HG03442 (cell line): ENCODE data around the gene HIVEP3.

ENCODE experiments used
- ATAC-seq: cut with Tn5 transposase; IDR thresholded peaks from one replicate; pipeline ENCODE4 v1.9.1; 2021; ENCODE audit warnings: mild to moderate bottlenecking, moderate library complexity; ENCODE audit not compliant: unreplicated experiment

HIVEP3 gene

DNA sequence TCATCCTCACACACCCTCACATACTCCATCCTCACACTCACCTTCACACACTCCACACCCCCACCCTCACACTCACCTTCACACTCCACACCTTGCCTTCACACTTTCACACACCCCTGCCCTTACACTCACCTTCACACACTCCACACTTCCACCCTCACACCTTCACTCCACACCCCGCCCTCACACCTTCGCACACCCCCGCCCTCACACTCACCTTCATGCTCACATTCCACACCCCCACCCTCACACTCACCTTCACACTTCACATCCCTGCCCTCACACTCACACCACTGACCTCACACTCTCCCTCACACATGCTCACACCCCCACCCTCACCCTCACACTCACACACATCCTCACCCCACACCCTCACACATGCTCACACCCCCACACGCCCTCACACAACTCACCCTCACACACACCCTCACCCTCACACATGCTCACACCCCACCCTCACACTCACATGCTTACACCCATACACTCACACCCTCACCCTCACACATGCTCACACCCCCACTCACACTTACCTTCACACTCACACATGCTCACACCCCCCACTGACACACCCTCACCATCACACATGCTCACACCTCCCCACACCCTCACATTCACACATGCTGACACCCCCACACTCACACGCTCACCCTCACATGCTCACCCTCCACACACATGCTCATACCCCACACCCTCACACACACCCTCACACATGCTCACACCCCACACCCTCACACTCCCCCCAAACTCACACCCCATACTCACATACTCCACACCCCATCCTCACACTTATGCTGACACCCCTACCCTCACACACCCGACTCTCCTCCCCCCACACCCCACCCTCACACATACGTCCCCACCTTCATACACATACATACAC is 389.8 kb downstream of the HIVEP3 start:
- no peak for ATAC-seq

DNA sequence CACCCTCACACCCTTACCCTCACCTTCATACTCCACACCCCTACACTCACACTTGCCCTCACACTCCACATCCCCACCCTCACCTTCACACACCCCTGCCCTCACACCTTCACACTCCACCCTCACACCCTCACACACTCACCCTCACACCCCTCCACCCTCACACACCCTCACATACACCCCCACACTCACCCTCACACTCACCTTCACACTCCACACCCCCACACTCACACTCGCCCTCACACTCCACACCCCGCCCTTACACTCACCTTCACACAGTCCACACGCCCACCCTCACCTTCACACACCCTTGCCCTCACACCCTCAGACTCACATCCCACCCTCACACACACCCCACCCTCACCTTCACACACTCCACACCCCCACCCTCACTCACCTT is 390.6 kb downstream of the HIVEP3 start:
- ATAC-seq, result no peak

DNA sequence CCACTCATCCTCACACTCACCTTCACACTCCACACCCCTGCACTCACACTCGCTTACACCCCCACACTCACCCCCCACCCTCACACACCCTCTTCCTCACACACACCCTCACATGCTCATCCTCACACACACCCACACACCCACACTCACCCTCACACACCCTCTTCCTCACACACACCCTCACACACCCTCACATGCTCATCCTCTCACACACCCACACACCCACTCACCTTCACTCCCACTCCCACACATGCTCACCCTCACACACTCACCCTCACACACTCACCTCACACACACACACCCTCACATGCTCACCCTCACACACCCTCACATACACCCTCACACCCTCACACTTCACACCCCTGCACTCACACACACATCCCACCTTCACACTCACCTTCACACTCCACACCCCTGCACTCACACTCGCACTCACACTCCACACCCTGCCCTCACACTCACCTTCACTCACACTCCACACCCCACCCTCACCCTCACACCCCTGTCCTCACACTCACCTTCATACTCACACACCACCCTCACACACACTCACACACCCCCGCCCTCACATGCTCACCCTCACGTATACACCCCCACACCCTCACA is 391.7 kb downstream of the HIVEP3 start:
- no peak for ATAC-seq

DNA sequence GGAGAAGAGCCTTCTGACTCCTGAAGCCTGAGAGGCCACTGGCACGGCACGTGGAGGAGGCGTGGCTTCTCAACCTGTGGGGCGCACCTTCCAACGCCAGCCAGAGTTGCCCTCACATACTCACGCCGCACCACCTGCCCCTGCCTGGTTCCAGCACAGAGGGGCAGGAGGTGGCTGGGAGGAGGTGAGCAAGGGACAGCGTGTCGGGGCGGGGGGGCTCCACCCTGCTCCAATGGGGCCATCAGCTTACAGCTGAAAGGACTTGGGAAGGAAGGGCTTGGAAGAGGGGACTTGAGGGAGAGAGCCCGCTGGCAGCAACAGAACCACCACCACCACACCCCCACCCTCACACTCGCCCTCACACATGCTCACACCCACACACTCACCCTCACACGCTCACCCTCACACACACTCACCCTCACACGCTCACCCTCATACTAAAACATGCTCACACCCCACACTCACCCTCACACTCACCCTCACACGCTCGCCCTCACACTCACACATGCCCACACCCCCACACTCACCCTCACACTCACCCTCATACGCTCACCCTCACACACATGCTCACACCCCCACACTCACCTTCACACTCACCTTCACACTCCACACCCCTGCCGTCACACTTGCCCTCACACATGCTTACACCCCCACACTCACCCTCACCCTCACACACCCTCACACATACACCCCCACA is 392.7 kb downstream of the HIVEP3 start:
- ATAC-seq, result no peak

DNA sequence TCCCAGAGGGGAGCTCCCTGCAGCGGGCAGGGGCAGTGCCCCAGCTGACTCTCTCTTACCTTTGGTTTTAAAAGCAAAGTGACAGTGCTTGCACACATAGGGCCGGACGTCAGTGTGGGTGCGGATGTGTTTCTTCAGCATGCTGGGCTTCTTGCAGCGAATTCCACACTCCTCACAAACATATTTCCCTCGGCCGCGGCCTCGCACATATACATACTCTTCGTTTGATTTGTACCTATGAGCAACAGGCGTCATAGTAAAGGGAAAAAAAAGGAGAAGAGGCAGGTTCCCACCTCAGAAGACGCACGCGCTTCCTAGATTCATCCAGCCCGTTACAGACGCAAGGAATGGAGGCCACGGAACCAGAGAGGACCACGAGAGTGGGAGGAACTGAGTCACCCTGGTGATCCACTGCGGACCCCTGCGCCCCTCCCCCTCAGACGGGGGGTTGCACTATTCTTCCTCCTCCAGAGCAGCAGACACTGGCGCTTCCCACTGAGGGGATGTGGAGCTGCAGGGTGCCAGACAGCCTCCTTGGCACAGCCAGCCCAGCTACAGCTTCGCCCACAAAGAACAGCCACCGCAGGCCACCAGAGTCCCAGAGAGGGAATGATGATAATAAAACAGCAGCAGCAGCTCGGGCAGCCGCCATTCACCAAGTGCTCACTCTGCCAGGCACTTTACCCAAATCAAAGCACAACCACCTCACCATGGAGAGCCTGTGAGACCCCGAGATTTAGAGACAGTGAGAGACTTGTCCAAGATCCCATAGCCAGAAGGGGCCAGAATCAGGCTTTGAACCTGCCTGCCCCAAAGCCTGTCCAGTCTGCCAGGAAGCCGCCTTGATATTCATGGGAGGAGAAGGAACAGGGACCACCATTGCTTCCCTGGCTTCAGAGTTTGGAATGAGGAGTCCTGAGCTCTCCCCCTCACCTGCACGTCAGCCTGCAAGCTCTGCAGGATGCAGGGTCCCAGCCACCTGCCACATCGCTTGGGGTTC is 393.7 kb downstream of the HIVEP3 start:
- ATAC-seq, result no peak

DNA sequence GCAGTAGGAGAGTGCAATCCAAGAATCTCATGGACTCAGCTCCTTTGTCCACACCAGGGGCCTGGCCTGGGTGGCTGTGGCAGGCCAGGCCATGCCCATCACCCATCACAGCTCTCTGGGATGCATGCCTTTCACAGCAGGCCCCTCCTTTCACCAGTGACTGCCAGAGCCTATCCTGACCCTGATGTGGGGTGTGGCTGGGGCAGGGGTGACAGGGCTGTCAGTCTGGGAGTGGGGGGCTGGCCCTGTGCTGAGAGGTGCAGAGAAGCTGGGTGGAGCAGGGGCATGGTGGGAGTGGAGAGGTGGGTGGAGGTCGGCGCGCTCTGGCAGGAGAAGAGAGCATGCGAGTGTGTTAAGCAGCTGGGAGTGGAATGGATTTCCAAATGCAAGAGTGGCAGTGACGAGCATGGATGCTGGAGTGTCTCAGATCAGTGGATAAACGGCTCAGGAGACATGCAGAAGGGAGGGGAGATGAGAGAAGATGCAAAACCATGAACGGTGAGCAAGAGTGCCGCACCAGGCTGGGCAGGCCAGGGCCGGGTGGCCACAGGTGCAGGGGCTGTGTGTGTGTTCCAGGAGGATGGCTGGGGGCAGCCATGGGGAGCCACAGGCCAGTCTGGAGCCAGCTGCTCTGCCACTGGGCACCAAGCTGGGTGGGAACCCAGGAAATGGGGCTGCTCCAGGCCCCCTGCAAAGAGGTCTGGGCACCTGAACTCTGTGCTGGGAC is 394.6 kb downstream of the HIVEP3 start:
- no peak for ATAC-seq

DNA sequence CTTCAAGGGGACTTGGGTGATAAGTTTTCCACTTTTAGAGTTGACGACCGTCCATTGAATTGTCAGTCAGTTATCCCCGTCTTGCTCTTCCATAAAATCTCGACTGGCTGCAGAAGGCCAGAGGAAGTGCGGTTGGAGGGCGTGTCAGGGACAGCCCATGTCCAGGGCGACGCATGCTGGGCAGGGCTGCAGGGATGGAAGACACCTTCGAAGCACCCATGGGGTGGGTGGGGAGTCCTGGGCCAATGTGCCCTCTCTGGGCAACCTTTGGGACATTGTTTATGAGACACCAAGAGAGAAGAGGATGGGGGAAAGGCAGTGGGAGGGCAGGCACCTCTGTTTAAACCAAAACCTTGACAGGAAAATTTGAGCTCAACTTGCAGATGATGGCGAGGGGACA is 395.7 kb downstream of the HIVEP3 start:
- ATAC-seq, result no peak

DNA sequence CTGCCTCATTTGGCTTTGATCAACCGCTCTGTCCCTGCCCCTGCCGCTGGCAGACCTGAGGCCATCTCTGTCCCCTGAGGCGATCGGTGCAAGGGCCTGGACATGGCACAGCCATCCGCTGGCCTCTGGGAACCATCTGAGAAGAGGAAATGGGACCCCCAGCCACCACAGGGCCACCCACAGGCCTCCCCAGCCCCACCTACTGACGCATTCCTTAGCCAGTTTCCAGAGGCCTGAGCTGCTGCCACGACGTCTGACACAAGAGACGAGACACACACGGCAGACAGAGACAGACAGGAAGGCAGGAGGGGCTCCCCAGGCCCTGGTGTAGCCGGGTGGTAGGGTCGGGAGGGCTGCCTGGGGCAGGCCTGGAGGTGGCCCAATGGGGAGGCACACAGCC is 397.0 kb downstream of the HIVEP3 start:
- ATAC-seq, result no peak

DNA sequence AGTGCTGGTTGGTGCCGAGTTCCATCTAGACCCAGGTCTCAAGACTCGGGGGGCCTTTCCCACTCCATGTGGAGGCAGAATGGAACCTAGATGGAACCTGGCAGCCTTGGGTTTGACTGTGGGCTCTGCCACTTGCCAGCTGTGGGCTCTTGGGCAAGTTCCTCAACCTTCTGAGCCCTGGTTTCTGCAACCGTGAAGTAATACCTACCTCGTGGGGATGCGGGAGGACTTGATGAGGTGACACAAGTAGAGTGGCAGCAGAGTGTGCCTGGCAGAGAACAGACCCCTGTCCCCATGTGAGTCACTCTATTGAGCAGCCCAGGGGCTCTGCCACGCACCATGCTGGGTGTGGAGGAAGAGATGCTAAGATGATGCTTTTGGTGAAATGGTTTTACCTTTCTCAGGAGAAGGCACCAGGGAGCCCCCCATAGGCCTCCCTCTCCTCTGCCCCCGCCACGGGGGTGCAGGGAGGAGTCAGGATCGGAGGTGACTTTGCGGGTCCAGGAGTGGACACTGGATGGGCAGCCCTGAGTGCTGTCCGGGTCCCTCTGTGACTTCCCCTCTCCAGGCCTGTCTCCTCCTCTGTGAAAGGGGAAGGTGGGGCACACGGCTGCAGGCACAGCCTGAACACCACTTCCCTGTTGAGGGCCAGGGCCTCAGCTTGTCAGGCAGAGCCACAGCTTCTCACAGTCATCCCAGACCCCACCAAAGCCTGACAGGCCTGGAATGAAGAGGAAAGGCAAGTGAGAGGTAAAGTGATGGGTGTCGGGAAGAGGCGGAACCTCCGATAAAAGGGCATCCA is 397.6 kb downstream of the HIVEP3 start:
- ATAC-seq, result no peak

DNA sequence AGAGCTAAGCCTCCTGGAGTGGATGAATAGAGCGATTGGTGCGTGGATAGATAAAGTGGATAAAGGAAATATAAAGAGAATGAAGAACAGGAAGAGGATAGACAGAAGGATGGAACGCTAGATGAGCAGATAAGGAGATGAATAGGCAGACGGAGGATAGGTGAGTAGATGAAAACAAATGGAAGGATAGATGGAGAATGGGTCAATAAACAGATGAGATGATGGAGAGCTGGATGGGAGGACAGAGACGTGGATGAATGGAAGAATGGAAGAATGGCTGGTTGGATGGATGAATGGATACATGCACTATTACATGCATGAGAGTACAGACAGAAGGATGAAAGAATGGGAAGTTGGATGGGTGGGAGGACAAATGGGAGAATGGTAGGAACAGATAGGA is 399.1 kb downstream of the HIVEP3 start:
- no peak for ATAC-seq

DNA sequence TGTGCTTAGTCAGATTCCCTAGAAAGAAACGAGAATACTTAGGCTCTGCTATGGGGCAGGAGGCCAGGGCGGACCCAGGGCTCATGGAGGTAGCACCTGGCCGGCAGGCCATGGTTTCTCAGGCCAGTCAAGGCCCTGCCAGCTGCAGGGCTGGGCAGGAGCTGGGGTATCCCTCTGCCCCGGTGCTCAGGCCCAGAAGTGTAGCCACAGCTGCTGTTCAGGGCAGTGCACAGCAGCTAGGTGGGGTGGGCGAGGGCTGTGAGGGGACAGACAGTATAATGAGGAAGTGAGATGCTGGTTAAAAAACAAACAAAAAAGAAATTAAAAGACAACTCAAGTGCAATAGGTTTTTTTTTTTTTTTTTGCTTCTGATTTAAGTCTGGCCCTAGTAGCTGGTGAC is 400.3 kb downstream of the HIVEP3 start:
- no peak for ATAC-seq

DNA sequence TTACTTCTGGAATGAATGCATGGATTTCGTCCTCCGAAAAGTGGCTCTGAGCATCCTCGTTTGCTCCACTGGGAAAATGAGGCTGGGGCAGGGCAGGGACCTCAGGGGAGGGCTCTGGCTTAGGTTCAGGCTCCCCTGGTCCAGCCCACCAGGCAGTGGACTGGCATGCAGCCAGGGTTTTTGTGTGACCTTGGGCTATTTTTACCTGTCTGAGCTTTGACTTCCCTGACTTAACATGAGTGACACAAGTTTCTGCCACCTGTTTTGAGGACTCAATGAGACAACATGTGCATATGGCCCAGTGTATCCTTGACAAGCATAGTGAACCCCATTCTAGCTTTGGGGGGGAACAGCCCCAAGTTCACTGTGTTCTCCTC is 401.7 kb downstream of the HIVEP3 start:
- no peak for ATAC-seq

DNA sequence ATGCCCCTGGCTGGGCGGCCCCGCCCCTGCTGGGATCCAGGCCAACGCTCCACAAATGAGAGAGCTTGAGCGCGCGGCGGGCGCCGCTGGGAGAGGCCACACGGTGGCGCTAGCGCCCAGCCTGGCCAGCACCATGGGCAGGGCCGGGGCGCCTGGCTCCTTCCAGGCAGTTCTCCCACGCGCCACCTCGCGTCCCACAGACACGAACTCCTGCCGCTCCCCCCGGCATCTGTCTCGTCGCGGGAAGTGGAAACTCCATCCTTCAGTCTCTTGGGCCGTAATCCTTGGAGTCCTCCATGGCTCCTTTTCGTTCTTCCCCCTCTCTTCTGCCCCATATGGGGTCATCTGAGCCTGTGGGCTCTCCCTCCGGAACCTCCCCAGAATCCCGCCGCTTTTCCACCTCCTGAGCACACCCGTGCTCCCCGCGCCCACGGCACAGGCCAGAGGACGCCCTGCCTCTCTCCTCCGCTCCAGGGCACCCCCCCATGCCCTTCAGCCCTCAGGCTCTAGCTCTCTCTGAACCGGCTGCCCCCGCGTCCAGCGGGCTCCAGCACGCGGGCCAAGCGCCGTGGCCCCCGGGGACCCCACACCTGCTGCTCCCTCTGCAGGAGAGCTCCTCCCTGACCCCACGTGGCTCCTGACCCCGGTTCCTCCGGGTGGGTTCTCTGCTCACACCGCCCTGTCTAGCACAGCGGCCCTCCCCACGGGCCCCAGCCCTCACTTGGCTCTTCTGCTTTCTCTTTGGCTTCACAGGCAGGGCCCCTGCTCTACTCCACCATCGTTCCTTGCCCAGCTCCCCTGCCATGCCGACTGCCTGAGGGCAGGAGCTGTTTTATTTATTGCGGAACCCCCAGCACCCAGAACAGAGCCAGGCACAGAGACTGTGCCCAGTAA is 402.3 kb downstream of the HIVEP3 start:
- peak; percentile 63 for ATAC-seq

DNA sequence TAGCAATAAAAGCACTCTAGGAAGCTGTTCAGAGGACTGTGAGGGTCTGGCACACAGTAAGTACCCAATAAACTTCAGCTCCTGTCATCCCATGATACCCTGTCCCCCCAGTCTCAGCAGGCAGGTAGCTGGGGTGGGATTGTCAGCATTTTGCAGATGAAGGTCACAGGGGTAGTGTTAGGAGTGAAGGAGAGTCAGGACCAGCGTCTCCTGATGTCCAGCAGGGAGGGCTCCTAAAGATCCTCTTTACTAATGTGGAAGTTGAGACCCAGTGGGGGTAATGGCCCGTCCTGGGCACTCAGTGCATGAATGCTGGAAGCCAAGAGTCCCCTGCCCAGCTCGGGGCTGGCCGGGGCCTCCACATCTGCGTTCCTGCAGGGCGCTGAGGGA is 402.9 kb downstream of the HIVEP3 start:
- no peak for ATAC-seq

DNA sequence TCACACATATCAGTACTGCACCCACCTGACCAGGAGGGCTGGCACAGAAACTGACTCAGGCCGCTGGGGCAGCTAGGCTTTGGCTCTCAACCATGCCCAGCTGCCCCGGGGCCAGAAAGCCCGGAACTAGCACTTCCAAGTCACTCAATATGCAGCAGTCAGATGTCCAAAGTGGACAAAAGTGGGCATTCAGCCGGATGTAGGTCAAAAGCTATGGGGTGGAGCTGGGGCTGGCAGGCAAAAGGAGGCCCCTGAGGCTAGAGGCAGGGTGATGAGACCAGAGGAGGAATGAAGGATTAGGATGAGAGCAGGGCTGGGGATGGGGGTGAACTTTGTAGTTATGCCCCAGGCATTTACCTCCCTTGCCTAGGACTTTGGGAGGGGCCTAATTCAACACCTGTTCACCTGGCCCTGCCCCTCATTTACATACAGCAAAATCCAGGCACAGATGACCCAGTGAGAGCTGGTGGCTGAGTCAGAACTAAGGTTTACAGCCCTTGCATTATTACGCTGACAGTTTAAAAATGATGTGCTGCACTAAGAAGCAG is 403.5 kb downstream of the HIVEP3 start:
- ATAC-seq, result no peak

DNA sequence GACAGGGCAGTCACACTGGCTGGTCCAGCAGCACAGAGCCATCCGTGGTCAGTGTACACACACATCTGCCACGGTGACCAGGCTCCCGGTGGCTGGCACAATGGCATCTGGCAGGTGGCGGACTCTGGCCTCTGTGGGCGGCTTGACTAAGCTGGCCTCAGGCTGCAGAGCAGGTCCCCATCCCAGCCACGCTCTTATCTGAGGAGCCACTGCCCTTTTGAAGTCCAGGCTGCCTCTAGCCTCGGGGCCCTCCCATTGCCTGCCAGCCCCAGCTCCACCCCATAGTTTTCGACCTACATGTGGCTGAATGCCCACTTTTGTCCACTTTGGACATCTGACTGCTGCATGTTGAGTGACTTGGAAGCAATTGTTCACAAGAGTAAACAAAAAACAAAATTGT is 404.3 kb downstream of the HIVEP3 start:
- no peak for ATAC-seq

DNA sequence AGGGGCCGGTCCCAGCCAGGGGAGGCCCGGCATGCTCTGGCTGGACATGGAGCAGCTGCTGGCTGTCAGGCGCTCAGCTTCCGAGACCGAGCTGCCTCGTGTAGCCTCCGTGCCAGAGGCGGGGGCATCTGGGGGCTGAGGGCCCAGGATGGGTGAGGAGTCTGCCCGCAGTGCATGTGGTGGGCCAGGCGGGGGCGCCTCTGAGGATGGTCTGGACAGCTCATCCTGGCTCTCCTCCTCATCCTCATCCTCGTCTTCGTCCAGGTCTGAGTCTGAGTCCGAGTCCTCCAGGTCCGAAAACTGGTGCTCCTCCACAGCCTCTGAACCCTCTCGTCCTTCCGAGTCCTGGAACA is 405.4 kb downstream of the HIVEP3 start:
- ATAC-seq, result no peak

DNA sequence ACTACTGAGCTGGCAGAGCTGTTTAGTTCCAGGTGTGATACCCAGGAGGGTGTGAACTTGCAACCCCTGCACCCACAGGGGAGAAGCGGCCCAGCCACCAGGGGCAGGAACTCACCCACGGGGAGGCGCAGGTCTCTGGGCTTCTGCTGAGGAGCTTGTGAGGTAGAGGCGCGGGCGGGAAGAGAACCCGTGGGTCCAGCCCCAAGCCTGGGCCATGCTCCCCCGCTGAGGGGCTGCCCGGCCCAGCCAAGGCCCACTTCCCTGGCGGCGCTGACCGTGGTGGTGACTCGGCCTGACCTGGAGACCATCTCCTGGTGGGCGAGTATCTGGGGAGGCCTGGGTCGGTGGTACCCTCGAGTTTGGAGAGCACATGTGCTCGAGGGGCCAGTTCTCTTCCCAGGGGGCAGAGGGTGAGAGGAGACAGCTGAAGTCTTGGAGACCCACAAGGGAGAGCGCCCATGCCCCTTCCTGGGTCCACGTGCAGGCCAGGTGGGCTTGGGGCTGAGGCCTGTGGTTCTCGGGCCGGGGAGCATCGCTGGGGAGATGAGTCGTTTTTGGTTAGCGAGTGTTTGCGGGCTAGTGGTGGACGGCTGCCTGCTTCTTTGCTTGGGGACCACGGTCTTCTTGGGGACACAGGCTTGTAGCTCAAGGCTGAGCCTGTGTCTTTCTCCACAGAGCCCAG is 405.9 kb downstream of the HIVEP3 start:
- ATAC-seq, result no peak
